ENCODE results near the gene SERTAD3. TPM values are rescaled to one million over a fixed set of nuclear protein-coding genes. Genes with fewer than 3 reads are reported as not detected.

Gene SERTAD3
- total RNA-seq, 2 donors from 2014 or later: 5.7 to 10.2 TPM

DNA sequence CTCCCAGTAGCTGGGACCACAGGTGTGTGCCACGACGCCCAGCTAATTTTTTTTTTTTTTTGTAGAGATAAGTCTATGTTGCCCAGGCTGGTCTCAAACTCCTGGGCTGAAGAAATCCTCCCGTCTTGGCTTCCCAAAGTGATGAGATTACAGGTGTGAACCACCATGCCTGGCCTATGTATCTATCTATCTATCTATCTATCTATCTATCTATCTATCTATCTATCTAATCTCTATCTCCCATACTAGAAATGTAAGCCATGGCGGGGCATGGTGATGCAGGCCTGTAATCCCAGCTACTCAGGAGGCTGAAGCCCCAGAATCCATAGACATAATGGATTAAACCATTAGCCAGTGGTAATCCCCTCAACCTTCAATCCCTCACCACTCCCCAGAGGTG lies 6.5 kb upstream of the SERTAD3 start:
- no peak for DNase-seq
- no peak overlapping the region for H3K4me3 ChIP-seq
- no peak for ATAC-seq
- no peak overlapping the region for H3K27ac ChIP-seq
- TF ChIP-seq CTCF (IDR thresholded peaks at IDR 0.05) (no peak), POLR2A (IDR thresholded peaks at IDR 0.05) (no peak)
- H3K27me3 ChIP-seq: no peaks in the 10 kb centered on the region
- WGBS, 2 donors: 79 to 85% methylated on average over 4 of the region's 4 CpGs
- H3K36me3 ChIP-seq (replicated peaks in 1 of 2; ENCODE audit: insufficient read depth in 1 of 2, low read depth in 2 of 2): peaks cover 0 to 4% of the 10 kb centered on the region in 2 donors
- H3K9me3 ChIP-seq: no peaks in the 10 kb centered on the region
- H3K4me1 ChIP-seq: no peaks in the 10 kb centered on the region
- intact Hi-C loops (cut with DNase I): no loop called here

GRCh38 chr19:40449506-40449905 lies 5.4 kb upstream of the SERTAD3 start:
- TF ChIP-seq POLR2A (IDR thresholded peaks at IDR 0.05): no peak
- TF ChIP-seq CTCF (IDR thresholded peaks at IDR 0.05): no peak
- DNase-seq (no peak), ATAC-seq (no peak)
- Histone ChIP-seq H3K36me3 (replicated peaks in 1 of 2; ENCODE audit: insufficient read depth in 1 of 2, low read depth in 2 of 2) (peaks cover 0 to 4% of the 10 kb centered on the region in 2 donors), H3K27ac (no peak overlapping the region), H3K4me3 (no peak overlapping the region), H3K4me1 (peaks cover 5% of the 10 kb centered on the region), H3K27me3 (no peaks in the 10 kb centered on the region), H3K9me3 (no peaks in the 10 kb centered on the region)
- intact Hi-C loops (cut with DNase I): no loop called here
- WGBS, 2 donors: 87 to 94% methylated on average over 4 of the region's 4 CpGs

GRCh38 chr19:40446263-40446784 lies 2.2 kb upstream of the SERTAD3 start:
- Histone ChIP-seq H3K27me3 (no peaks in the 10 kb centered on the region), H3K4me3 (no peak overlapping the region), H3K27ac (no peak overlapping the region), H3K9me3 (no peaks in the 10 kb centered on the region), H3K4me1 (peaks cover 21% of the 10 kb centered on the region), H3K36me3 (replicated peaks in 1 of 2; ENCODE audit: insufficient read depth in 1 of 2, low read depth in 2 of 2) (peaks cover 0 to 4% of the 10 kb centered on the region in 2 donors)
- WGBS, 2 donors: 62 to 77% methylated on average over 8 of the region's 8 CpGs
- intact Hi-C loops (cut with DNase I): no loop called here
- DNase-seq (no peak), ATAC-seq (no peak)
- TF ChIP-seq POLR2A (IDR thresholded peaks at IDR 0.05) (no peak), CTCF (IDR thresholded peaks at IDR 0.05) (no peak)

DNA sequence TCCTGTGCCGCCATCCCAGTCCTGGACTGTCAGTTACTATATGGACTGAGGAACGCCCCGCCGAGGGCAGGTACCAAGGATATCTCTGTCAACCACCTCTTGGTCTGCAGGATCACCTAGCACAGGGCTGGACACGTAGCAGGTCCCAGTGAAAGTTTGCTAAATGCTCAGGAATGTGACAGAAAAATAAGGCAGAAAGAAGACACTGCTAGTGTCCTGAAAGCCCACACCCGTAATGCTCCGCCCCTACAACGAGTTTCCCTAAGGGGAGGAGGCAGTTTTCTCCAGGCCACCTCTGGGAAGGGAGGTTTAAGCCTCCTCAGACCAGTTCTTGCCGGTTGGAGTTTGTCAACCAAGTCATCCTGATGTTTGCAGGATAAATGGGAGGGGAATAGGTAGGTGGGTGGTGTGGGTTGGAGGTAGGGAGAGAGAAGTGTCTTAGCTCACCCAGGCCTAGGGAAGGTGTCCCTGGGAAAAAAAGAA lies 1.7 kb upstream of the SERTAD3 start:
- no peak for TF ChIP-seq POLR2A (IDR thresholded peaks at IDR 0.05)
- TF ChIP-seq CTCF (IDR thresholded peaks at IDR 0.05): no peak
- no peak for ATAC-seq
- Histone ChIP-seq H3K36me3 (replicated peaks in 1 of 2; ENCODE audit: insufficient read depth in 1 of 2, low read depth in 2 of 2) (peaks cover 0 to 7% of the 10 kb centered on the region in 2 donors), H3K4me1 (peaks cover 21% of the 10 kb centered on the region), H3K27me3 (no peaks in the 10 kb centered on the region), H3K9me3 (no peaks in the 10 kb centered on the region), H3K4me3 (no peak overlapping the region), H3K27ac (no peak overlapping the region)
- 44 to 55% methylated on average over 5 to 9 of the region's 9 CpGs for WGBS, 2 donors
- no peak for DNase-seq
- intact Hi-C loops (cut with DNase I): no loop called here

GRCh38 chr19:40444825-40445312 lies 734 bp upstream of the SERTAD3 start:
- intact Hi-C loops (cut with DNase I): no loop called here

More at GRCh38 chr19:40444825-40445312, 734 bp upstream of the SERTAD3 start:
- Histone ChIP-seq H3K4me1 (peaks cover 21% of the 10 kb centered on the region), H3K27ac (peak overlapping the region; percentile 94 to 96 (median 94)), H3K9me3 (no peaks in the 10 kb centered on the region), H3K27me3 (no peaks in the 10 kb centered on the region), H3K36me3 (replicated peaks in 1 of 2; ENCODE audit: insufficient read depth in 1 of 2, low read depth in 2 of 2) (peaks cover 0 to 7% of the 10 kb centered on the region in 2 donors), H3K4me3 (peak overlapping the region; percentile 18 to 54)
- no peak for DNase-seq
- TF ChIP-seq CTCF (IDR thresholded peaks at IDR 0.05) (peak in 3 of 7 experiments; percentile 8 to 26 (median 26)), POLR2A (IDR thresholded peaks at IDR 0.05) (no peak)
- 8 to 15% methylated on average over 12 to 18 of the region's 18 CpGs for WGBS, 2 donors
- ATAC-seq: no peak

Measured in body of pancreas (tissue), 4 donors.